Activated T-cell treated with anti-CD3 and anti-CD28 coated beads for 4 hours (primary cell): ENCODE results near the gene VWC2L.

Experiments
- DNase-seq: peaks from one replicate; pipeline ENCODE4 v3.0.0-alpha.2; 2020

Gene VWC2L

DNA sequence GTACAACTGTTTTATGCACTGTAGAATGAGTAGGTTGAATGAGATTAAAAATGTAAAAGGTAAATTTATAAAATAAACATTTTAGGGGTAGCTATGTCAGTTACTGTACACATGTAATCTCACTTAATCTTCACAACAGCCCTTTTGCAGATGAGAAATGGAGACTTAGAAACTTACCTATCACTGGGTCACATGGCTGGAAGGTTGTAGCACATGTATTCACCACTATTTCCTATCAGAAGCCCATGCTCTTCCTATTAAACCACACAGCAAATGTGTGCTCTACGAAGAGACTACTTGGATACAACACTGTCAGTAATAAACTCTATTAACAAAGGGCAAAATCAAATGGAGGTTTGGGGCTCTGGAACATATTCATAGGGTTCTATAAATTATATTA, 60.5 kb downstream of the VWC2L start:
- no peak for DNase-seq

DNA sequence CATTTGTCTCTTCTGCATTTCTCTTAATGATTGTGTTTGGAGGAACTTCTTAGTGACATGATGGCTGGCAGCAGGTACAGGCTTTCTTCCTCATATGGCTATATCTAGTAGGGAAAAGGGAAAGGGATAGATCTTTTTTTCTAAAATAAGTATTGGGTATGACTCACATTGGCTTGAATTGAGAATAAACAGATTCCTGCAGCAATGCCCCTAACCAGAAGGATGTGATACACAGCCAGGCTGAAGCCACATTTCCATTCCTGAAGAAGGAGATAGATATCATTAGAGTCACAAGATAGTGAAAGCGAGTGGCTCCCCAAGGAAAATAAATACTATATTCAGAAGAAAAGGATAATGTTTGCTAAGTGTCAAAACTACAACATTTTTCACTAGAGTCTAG, 61.1 kb downstream of the VWC2L start:
- DNase-seq: no peak

DNA sequence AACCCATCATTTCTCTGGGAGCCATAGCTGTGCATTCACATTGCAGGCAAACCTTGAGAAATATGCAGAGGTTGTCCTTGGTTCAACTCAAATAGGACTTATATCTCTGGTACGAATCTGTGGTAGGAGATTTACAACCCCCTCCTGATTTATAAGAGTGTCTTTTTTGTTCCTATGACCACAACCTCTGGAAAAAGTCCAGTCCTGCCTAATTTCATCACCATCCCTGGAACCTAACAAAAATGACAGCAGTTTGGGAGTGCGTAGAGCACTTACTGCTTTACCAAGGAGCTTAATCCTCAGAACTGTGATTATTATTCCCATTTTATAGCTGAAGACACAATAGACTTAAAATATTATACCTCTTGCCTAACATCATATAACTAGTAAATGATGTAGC, 66.5 kb downstream of the VWC2L start:
- DNase-seq: no peak

DNA sequence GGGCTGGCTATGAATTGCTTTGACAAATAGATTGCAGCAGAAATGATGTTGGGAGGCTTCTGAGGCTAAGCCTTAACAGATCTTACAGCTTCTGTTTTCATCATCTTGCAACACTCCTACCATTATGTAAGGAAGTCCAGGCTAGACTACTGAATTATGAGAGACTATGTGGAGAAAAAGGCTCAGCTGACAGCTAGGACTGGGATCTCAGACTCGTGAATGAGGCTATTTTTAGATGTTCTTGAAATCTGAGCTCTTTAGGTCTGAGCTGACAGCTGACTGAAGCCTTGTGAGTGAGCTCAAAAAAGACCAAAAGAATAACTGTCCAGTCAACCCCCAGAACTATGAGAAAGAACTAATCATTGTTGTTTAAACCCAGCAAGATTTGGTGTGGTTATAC, 70.3 kb downstream of the VWC2L start:
- no peak for DNase-seq

DNA sequence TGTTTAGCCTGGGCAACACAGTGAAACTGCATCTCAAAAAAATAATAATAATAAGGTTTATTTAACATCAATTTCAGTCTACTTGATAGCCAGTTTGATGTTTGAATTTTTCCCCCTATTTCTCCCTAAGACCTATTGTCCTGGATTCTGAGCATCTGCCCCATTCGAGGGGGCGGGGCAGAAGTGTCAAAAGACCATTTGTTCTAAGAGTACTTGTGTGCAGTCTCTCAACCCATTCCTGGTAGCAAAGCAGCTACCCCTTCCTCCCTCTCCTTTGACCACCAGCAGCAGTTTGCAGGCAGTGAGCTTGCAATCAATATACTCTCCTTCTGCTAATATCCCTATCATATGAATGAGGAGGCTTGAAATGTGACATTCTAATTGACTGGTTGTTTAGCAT, 71.9 kb downstream of the VWC2L start:
- DNase-seq: no peak

DNA sequence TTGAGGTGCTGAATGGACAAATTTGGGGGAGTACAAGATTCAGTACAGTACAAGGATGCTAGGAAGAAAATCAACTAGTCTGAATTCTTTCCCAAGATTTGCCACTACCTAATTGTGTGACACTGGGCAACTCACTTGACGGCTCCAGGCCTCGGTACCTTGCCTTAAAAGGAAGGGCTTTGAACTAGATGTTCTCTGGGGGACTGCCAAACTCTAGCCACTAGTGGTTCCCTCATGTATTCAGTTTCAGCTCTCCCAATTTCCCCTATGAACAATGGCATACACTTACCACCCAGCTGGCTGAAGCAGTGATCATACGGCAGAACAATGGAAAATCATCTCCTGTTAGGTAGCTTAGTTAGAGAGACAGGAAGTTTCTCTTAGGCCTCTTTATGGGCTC, 73.4 kb downstream of the VWC2L start:
- DNase-seq: no peak

DNA sequence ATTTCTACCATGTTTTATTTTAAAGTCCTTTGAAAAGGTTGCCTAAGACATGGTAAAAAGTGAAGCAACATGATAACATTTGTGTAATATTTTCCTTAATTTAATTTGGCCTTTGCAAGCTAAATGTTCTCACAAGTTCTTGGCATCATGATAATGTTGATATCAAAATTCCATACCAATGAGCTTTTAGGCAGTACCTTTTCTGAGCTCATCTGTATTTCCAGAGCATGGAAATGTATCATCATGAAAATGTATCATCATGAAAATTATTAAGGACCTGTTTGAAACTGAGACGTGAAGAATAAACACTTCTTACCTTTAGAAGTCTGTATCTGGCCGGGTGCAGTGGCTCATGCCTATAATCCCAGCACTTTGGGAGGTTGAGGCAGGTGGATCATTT, 73.8 kb downstream of the VWC2L start:
- no peak for DNase-seq

DNA sequence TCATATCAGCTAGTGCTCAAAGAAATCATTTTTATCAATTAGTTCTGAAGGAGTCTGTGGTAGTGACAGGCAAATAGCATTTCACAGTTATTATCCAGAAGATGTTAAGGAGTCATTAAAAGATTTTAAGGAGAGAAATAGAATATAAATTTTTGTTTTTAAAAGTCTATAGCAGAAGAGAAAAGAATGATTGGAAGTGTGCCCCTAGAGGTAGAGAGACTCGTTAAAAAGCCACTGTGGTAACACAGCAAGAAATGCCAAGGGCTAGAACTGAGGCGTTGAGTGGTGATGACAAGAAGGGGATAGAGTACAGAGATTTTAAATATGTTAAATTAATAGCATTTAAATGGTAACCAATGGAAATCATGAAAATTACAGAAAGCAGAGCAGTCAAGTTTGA, 78.3 kb downstream of the VWC2L start:
- DNase-seq: no peak

DNA sequence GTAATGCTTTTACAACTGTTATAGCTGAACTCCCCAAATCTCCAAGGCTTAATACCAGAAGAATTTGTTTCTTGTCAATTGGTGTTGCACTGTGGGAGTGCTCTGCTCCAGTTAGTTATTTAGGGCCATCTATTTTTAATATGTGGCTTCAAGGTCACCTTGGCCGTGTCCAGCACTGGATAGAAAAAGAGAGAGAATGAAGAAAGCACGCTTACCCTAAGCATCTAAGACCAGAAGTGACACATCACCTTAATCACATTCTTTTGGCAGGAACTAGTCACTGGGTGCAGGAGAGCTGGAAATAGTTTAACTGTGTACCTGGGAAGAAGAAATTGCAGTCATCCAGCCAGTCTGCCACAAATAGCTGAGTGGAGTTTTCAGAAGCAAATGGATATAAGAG, 78.8 kb downstream of the VWC2L start:
- DNase-seq: no peak

DNA sequence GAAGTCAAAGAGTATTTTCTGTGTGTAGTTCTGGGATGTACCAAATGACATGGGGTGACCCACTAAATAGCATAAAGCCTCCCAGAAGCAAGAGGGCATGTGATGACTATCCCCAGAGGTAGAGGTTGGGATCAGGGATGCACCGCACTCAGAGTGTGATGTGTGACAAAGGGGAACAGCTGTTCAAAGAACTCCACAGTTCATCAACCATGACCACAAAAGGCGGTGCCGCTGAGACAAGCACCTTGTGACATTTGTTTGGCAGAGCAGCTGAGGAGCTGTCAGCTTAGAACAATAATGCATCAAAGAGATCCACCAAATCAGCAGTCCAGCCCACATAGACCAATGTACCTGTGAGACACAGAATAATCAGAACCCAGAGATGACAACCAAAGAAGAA, 81.3 kb downstream of the VWC2L start:
- no peak for DNase-seq

DNA sequence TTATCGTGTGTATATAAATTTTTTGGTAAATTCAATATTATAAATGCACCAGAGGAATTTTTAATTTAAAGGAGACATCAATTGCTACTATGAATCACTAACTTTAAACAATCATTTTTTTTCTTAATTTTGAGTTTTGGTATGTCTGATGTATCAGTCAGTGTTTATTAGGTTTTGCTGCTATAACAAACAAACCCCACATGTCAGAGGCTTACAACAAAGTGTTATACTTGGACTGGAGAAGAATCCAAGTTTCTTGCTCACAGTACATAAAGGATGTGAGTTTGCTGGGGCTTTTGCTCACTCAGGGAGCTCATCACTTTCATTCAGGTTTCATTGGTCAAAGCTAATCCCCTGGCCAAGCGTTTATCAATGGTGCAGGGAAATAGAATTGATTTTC, 81.8 kb downstream of the VWC2L start:
- no peak for DNase-seq

DNA sequence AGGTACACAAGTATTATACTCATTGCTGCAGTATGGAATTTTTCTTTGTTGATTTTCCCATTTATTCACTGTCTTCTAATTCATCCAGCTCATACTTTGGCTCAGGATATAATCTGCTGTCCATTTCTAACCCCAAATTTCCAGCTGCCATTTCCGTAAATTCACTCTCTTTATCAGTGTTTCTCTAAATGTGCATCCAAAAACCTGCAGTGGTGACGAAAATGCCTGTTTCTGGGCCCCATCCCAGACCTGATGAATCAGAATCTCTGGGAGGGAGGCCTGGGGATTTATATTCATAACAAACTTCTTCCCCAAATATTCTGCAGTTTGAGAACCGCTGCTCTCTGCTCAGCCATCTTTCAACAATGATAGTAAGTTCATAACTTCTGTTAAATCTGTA, 86.6 kb downstream of the VWC2L start:
- DNase-seq: no peak

DNA sequence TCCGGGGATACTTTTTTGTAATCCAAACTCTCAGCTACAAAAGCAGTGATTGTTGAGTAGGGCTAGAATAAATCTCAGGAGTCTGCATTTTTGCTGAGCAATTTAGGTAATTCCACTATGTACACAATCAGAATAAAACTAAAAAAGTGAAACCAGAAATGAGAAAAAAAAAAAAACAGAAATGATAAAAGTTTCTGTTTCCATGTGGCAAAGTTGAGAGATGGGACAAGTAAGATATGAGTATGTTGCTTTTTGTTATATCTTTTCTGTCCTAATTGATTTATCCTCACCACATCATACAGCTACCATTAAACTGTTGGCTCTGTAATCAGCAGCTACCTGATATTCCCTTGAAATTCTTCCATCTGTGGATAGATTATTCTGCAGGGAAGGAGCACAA, 92.7 kb downstream of the VWC2L start:
- no peak for DNase-seq

DNA sequence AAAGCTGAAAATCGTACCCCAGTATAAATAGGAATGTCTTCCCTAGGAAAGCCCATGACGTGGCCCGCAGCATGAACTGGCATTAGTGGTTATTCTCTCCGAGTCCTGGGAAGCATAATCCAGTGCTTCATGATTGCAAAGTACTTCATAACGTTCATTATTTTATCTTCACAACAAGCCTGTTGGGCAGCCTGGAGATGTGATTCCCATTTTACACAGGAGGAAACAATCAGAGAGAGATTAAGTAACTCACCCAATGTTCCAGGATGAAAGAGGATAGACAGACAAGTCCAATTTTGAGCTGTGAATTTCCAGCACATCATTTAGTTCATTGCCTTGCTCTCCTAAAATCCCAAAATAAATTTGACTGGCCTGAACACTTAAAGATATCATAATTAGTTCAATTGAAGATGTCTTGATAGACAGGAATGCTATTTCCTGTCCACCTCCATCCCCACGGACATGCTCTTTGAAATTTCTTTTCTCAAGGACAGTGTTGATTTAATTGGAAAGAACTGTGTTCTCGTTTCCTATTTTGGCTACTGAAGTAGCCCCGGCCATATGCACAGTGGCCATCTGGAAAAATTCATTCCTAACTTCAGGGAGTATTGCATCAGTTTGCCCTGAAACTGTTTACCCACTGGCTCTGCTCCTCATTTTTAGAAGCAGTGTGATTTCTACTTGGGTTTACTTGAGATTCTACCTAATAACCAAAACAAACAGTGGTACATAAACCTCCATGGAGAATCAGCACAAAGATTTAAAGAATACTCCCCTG, 93.9 kb downstream of the VWC2L start:
- DNase-seq: no peak

DNA sequence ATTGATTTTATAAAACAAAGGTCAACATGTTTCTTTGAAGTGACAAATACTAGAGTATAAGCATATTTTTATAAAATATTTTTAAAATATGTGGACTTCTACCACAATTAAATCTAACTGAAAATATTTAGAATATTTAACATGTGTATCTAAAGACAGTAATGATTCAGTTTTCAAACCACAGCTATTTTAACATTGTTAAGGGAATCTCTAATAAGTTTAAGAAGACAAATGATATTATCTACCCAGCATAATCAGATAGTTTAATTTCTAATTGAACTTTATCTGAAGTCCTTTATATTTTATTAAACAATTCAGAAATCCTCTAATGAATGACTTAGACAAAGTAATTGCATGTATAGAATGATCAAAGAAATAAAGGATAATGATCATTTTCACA, 96.2 kb downstream of the VWC2L start:
- no peak for DNase-seq

DNA sequence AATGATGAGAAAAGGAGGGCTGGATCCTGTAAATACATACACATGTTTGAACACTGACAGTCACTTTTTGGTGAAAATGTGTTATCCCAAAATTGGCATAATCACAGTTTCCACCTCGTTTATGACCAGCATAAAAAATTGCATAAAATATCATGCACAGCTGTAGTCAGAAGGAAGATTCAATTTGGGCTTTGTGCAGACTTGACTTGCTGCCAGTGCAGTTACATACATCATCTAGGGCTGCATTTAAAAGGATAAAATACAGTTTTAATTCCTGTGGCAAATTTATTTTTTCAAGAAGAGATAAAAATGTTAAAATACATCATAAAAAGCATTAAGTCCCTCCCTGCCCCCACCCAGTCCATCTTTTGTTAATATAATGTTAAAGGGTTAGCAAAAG, 103.8 kb downstream of the VWC2L start:
- no peak for DNase-seq

DNA sequence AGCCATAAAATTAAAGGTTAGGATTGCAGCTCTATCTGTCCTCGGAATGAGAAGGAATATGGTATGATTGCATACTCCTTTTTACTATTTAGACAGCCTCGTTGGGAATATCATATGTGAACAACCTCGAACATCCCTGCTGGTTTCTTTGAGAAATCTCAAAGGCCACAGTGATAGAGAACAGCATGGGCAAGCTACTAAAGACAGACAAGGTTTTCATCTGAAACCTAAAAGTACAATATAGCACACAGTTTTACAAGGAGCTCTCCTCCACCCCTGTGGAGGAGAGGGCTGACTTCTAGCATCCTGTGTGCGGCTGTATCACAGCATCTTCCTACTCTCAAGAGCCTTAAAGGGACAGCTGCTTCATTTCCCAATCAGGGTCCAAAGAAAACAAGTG, 104.3 kb downstream of the VWC2L start:
- no peak for DNase-seq

DNA sequence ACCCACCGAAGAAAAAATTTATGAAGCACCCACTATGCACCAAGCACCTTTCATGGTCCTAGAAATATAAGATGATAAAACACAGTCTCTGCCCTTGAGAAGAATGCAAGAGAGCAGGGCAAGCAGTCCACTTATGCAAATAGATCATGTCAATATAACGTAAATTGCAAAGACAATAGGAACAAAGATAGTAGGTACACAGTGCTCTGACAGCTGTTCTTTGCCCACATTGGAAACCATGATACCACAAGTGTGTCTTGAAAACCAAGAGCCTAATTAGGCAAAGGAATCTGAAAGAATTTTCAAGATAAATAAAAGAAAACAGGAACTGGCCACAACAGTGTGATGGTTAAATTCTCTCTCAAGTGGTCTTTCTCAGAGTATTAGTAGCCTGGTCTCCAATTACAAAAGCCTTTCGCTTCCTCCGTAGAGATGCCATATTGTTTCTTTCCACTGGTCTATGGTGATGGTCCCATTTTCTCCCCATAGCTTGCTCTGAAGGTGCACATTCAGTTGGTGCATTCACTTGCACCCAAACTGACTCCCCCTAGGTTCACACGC, 108.5 kb downstream of the VWC2L start:
- DNase-seq: no peak

DNA sequence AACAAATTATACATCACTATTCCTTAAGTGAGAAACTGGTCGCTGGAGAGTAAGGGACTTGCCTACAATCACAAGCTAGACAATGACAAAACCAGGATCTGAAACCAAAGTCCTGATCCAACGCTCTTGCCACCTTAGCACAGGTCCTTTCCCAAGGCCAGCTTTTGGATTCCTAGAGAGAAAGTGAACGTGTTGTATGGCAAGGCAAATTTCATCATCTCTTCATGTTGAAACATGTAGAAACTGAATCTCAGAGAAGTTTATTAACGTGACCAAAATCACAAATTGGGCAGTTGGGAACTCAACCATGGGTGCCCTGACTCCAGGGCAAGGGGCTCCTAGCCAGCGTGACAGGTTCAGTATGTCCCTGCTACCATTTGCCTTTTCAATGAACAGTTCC, 118.2 kb downstream of the VWC2L start:
- DNase-seq: no peak

DNA sequence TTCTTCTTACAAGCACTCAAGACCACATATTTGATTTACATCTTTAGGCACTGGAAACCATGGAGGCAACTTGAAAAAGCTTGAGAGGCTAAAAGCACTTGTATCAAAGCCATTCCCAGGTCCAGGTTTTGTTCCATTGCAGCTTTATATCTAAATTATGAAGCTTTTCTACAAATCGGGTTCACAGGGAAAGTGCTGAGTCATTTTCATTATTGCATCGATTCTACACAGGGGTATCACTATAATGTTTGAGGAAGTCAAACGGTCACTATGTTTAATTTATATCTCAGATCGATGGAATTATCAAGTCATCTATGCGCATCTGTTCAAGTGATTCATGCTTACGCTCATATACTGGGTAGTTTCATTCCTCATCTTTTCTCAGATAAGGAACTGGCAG, 118.7 kb downstream of the VWC2L start:
- DNase-seq: no peak

DNA sequence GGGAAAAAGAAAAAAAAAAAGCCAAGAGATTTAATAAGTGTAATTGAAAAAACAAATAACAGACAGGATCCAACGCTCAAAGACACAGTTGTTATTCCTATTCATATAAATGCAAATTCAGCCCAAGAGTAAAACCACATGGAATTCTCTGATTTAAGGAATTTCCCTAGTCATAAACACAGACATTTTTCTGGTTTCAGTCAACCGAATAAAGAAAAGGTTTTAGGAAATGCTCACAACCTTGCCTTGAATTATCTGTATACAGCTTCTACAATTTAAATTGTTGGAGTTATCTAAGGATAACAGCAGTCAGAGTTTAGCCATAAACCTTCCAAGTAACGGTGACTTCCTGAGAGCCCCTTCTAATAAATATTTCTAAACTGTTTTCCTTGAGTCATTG, 122.7 kb downstream of the VWC2L start:
- no peak for DNase-seq

DNA sequence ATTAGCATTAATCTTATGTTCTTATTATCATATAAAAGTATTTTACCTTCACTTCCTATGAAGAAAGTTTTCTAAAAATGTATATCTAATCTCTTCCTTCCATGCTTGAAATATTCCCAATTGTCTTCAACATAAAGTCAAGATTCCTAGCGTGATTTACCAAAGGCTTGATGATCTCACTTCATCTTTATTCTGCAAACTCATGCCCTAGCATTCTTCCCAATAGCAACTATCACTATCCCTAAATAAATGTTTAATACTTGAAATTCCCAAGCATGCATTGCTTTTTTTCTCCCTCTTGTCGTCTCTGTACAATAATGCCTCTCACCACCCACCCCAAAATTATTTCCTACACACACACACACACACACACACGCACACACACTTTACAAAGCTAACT, 125.8 kb downstream of the VWC2L start:
- DNase-seq: no peak

DNA sequence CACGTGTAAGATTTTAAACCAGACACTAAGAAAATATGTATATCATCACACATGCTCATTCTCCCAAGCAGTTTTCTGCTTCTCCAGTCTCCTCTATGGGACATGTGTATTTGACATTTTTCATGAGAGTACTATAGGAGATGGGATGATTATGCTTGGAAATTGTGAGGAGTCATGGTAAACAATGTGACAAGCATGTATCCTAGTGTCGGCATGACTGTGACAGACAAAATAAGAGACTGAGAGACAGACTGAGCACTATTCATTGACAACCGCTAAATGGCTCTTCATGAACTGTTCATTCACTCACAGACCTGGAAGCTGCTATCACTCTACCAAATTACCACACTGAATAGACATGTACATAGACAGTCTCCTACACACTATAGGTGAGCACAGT, 127.1 kb downstream of the VWC2L start:
- DNase-seq: no peak

DNA sequence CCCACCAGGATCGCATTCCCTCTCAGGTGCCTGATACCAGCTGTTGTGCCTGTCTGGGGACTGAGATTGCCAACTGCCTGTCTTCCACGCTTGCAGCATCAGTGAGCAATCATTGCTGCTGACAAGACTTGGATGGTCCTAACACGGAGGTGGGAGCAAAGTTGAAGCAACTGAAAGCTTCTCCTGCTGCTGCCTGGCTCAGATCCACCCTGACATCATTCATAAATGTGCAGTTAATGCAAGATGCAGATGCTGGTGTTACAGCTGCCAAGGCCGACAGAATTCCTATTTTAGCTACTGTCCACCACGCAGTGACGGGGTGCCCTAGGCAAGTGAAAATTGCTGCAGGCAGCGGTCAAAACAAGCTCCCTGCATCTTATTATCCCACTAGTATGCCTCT, 131.4 kb downstream of the VWC2L start:
- no peak for DNase-seq

DNA sequence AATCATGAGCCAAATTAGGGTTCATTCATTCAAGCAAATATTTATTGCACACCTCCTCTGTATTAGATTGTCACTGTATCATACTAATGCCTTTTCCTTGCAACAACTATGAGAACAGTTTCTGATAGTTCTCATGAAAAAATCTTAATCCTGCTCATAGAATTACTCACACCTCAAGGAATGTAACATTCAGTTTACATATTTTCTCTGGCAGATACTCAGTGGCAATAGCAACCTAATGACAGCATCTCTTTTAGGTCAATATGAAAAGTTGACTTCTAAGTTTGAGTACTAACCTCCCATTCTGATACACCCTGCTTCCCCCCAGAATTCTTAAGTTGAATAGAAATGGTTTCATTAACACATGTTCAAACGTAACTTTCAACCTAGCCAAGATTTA, 132.0 kb downstream of the VWC2L start:
- DNase-seq: no peak
